H1 (cell line): ENCODE results near the gene C18orf63. TPM values are rescaled to one million over a fixed set of nuclear protein-coding genes. Genes with fewer than 3 reads are reported as not detected.

Experiments used
- CEBPB ChIP-seq: IDR thresholded peaks from 2 replicates; pipeline ENCODE4 v1.6.1; 2012; ENCODE audit warnings: low read depth, low read length
- KDM5A ChIP-seq: fragments of 200-600 bp; IDR thresholded peaks from 2 replicates; pipeline ENCODE4 v1.7.1; 2012; ENCODE audit warnings: mild to moderate bottlenecking, low read length, inconsistent platforms, mixed read lengths
- POLR2A ChIP-seq, 2 experiments: IDR thresholded peaks; 1 replicate in 1 of 2; 2 replicates in 1 of 2; pipeline ENCODE4 v1.6.1; 2011; ENCODE audit warnings: low read depth in 2 of 2, low read length in 2 of 2, mild to moderate bottlenecking in 2 of 2; ENCODE audit errors: control extremely low read depth in 1 of 2
- TAF1 ChIP-seq: IDR thresholded peaks from 2 replicates; pipeline ENCODE4 v1.6.1; 2011; ENCODE audit warnings: mild to moderate bottlenecking, low read depth, low read length
- polyA plus RNA-seq, 7 experiments: library from polyadenylated mRNA; depleted of rRNA in 3 of 7; stranded (reverse) in 5 of 7; unstranded in 2 of 7; fragments of >200 nt in 5 of 7; fragments of 200-250 nt in 2 of 7; gene quantifications; 1 replicate in 5 of 7; 2 replicates in 1 of 7; 4 replicates in 1 of 7; pipeline versions ENCODE4 v1.2.1 to v1.2.3, GENCODE V29; 2011 to 2013; ENCODE audit warnings: missing spikeins in 2 of 7, mixed read lengths in 2 of 7
- total RNA-seq: library from RNA; stranded (reverse); fragmentation: NEBNext Ultra II Directional; extraction: Animal tissue kit (Norgen Biotek cat#: 25700); gene quantifications from 2 replicates; pipeline ENCODE4 v1.2.1, GENCODE V29; 2021

C18orf63 gene
- total and polyA plus RNA-seq, 2 of the 8 experiments (the other 6 are each of a cell fraction or from before 2014, with no cell fraction given) = not detected

DNA sequence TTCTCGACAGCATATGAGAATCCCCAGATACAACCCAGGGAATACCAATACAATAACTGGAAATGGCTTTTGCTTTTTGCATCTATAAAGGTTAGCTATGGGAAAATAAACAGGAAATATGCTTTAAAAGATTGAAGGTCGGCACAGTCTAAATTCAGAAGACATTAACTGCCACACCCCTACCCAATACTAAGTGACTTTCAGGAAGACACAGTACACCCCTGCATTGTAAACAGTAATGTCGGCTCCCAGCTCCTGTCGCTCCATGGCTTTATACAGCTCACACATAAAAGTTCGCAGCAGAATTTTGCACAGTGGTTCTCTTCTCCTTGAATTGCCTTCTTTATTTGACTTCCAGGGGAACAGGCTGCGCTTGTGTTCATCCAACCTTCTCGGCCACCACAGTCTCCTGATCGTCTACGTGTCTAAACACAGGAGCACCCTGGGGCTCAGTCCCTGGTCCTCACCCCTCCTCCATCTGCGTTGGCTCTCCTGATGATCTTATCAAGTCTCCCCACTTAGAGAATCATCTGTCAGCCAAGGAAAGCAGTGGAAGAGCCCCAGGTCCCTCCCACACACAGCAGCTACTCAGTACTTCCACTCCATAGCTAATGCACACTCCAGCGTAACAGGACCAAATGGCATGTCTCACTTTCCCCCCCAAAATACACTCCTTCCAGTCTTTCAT, 46.6 kb upstream of the C18orf63 start (continued):
- no peak for TF ChIP-seq TAF1
- no peak for TF ChIP-seq POLR2A (IDR thresholded peaks at IDR 0.05; ENCODE audit: control extremely low read depth in 1 of 2, low read depth in 2 of 2, low read length in 2 of 2)
- no peak for TF ChIP-seq KDM5A
- no peak for TF ChIP-seq CEBPB
